BJ (cell line): ENCODE data around the gene SIGLEC12. TPM values are rescaled to one million over a fixed set of nuclear protein-coding genes. Genes with fewer than 3 reads are reported as not detected.

Source experiments
- CTCF ChIA-PET: fragments of 350-600 bp; formaldehyde crosslinking; extraction: SDS; loops from one replicate; lab custom pipeline; 2021; ENCODE audit warnings: antibody characterized with exemption, inconsistent platforms; lab: Yijun Ruan, JAX
- POLR2A ChIA-PET: fragments of 300-600 bp; sonication (Branson Sonifier 250); formaldehyde crosslinking; extraction: SDS; loops from one replicate; lab custom pipeline; 2021; ENCODE audit warnings: antibody characterized with exemption; lab: Charles Lee
- DNase-seq: peaks from one replicate; pipeline ENCODE4 v3.0.0-alpha.2; 2011; ENCODE audit warnings: low read depth
- H3K27me3 ChIP-seq: 2 replicates; pipeline ENCODE4 v1.6.0; 2011; ENCODE audit warnings: low read length; ENCODE audit not compliant: control insufficient read depth, insufficient read depth
- H3K36me3 ChIP-seq: 2 replicates; pipeline ENCODE4 v1.5.1; 2011; ENCODE audit warnings: low read length; ENCODE audit not compliant: control insufficient read depth, insufficient read depth
- H3K4me3 ChIP-seq: 2 replicates; pipeline ENCODE4 v1.5.1; 2011; ENCODE audit warnings: low read depth, mild to moderate bottlenecking, control low read depth, low read length
- polyA plus RNA-seq: library from polyadenylated mRNA; depleted of rRNA; stranded (reverse); fragments of >200 nt; gene quantifications from 2 replicates; pipeline ENCODE4 v1.2.3, GENCODE V29; 2011
- TF ChIP-seq, protein P1 (sequence below): IDR thresholded peaks from 2 replicates; pipeline ENCODE4 v1.5.1; 2011; ENCODE audit warnings: low read depth, mild to moderate bottlenecking, control low read depth, inconsistent platforms, low read length, moderate library complexity; ENCODE audit not compliant: insufficient read depth

SIGLEC12 gene
- polyA plus RNA-seq, 1 experiment: not detected

DNA sequence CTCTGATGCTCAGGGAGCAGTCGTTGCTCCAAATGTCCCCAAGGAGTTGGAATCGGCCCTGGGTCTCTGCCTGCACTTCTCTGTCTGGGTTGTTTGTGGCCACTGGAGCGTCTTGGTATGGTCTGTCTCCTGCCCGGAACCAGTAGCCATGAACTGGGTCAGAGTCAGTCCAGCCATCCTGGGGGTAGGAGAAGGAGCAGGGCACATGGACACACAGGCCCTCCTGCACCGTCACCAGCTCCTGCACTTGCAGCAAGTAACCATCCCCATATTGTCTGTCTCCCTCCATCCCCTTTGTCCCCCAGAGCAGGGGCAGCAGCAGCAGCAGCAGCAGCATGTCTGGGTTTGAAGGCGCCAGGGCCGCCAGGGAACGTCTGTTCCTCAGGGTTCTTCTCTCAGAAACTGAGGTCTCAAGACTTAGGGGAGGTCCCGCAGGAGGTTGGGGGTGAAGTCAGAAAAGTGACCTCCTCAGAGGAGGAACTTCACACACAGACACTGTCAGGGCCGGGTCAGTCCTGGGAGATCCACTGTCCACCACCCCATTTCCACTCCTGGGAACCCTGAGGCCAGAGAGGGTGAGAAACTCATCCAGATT lies 43.5 kb downstream of the SIGLEC12 start, which contains the start of gene SIGLEC8:
TSS of gene SIGLEC8 (minus strand) at position 404 of the 595 bp plus-strand sequence. CDS start at position 337, 67 bp downstream.
- DNase-seq: no peak
- Histone ChIP-seq H3K4me3 (no peak within 1 kb of the TSS), H3K27me3 (no peaks in the 10 kb centered on the region; the same call in 1 of the 2 replicates), H3K36me3 (no peaks in the 10 kb centered on the region)
- CTCF ChIA-PET: no interaction called here
- POLR2A ChIA-PET: no interaction called here
- TF ChIP-seq, protein P1, sequence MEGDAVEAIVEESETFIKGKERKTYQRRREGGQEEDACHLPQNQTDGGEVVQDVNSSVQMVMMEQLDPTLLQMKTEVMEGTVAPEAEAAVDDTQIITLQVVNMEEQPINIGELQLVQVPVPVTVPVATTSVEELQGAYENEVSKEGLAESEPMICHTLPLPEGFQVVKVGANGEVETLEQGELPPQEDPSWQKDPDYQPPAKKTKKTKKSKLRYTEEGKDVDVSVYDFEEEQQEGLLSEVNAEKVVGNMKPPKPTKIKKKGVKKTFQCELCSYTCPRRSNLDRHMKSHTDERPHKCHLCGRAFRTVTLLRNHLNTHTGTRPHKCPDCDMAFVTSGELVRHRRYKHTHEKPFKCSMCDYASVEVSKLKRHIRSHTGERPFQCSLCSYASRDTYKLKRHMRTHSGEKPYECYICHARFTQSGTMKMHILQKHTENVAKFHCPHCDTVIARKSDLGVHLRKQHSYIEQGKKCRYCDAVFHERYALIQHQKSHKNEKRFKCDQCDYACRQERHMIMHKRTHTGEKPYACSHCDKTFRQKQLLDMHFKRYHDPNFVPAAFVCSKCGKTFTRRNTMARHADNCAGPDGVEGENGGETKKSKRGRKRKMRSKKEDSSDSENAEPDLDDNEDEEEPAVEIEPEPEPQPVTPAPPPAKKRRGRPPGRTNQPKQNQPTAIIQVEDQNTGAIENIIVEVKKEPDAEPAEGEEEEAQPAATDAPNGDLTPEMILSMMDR: no peak

DNA sequence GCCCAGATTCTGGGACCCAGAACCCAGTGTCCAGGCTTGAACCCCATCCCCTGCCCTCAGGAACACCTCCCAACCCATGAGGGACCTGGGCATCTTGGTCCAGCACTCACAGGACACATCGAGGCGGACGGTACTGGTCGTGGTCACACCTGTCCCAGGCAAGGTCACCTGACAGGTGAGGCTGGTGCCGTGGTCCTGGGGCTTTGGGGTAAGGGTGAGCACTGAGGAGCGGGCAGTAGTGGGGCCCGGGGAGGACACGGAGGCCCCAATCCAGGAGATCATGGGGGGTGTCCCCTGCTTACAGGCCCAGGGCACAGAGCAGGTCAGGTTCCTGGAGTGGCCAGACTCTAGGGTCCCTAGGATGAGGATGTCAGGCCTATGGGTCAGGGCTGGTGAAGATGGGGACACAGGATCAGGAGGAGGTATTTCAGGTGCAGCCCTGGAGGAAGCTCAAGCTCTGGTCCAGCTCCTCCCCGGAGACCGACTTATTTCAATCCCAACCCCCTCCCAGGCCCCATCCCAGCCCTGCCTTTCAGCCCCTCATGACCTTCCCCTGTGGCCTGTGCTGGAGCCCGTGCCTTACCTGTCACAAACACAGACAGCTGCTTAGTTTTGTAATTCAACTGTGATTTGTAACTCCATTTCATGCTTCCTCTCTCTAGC lies 44.1 kb downstream of the SIGLEC12 start:
- ChIA-PET POLR2A (no interaction called here), CTCF (no interaction called here)
- Histone ChIP-seq H3K4me3 (no peak overlapping the region), H3K36me3 (no peaks in the 10 kb centered on the region), H3K27me3 (no peaks in the 10 kb centered on the region)
- no peak for DNase-seq
- TF ChIP-seq, protein P1: no peak

DNA sequence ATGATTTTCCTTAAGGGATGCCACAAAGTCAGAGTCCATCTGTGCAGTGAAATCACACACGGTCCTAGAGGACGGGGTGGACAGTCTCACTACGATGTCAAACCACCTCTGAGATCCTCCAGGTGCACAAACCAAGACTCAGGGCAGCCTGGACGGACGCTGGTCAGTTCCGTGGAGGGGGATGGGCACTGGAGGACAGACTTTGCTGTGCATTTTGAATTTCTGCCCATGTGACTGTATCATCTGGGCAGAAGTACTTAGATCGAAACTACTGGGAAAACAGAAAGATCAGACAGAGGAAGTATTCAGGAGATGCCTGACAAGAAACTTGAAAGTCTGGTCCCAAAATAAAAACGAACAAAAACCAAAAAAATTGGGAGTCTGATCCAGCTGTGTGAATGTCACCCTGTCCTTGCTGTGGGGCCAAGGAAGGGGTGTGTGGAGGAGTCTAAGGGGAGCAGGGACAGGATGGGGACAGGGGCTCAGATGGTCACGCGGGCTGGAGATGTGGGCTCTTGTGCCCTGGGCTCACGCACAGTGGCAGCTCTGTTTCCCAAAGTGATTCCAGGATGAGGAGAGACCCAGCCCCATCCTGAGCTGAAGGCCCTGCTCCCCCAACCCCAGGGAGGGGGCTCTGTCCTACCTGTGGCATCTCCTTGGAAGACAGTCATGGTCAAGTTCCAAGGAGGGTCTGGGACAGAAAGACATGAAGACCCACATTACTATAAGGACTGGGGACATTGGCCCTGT lies 44.9 kb downstream of the SIGLEC12 start:
- no peak for DNase-seq
- H3K27me3 ChIP-seq: no peaks in the 10 kb centered on the region
- TF ChIP-seq, protein P1: no peak
- H3K36me3 ChIP-seq: no peaks in the 10 kb centered on the region
- POLR2A ChIA-PET: no interaction called here
- no peak overlapping the region for H3K4me3 ChIP-seq
- CTCF ChIA-PET: no interaction called here

DNA sequence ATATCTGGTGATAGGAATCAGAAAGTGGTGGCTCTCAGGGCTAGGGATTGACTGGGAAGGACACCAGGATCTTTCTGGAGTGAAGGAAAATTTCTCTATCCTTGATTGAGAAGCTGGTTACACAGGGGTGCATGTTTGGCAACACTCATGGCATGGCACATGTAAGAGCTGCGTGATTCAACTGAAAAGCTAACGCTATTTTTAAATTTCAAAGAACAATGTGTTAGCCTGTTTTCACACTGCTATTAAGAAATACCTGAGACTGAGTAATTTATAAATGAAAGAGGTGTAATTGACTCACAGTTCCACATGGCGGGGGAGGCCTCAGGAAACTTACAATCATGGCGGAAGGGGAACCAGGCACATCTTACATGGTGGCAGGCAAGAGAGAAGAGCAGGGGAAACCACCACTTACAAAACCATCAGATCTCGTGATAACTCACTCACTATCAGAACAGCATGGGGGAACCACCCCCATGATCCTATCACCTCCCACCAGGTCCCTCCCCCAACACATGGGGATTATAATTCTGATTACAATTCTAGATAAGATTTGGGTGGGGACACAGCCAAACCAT lies 50.8 kb downstream of the SIGLEC12 start:
- no peak for DNase-seq
- TF ChIP-seq, protein P1: no peak
- H3K36me3 ChIP-seq: no peaks in the 10 kb centered on the region
- no peaks in the 10 kb centered on the region for H3K27me3 ChIP-seq
- ChIA-PET CTCF (interaction anchor here (1.6 kb wide), 1 partner anchor 22 kb away, joined by 3 read pairs; no protein-coding TSS in a partner anchor), POLR2A (no interaction called here)
- H3K4me3 ChIP-seq: no peak overlapping the region
